HepG2 (cell line): ENCODE results near the gene TPD52L2. TPM values are rescaled to one million over a fixed set of nuclear protein-coding genes. Genes with fewer than 3 reads are reported as not detected.

Experiments used
- CHCHD3 ChIP-seq: sonication (generic); formaldehyde crosslinking; IDR thresholded peaks from 2 replicates; pipeline ENCODE4 v1.8.0; 2022; ENCODE audit warnings: mild to moderate bottlenecking, missing genetic modification reagents, moderate library complexity
- CREB1 ChIP-seq, 2 experiments: fragments of 450-650 bp in 1 of 2; IDR thresholded peaks; 2 replicates each; pipeline ENCODE4 v1.6.1; 2016 to 2017; ENCODE audit warnings: control low read depth in 1 of 2, mild to moderate bottlenecking in 1 of 2, missing compliant biosample characterization in 1 of 2, missing genetic modification characterization in 1 of 2
- ELF3 ChIP-seq: IDR thresholded peaks from 2 replicates; pipeline ENCODE4 v1.6.1; 2016; ENCODE audit warnings: missing genetic modification reagents, missing compliant biosample characterization
- FOXC1 ChIP-seq: sonication (generic); formaldehyde crosslinking; IDR thresholded peaks from 2 replicates; pipeline ENCODE4 v1.8.0; 2022; ENCODE audit warnings: mild to moderate bottlenecking, missing genetic modification reagents, borderline replicate concordance
- FOXO1 ChIP-seq: sonication (generic); formaldehyde crosslinking; IDR thresholded peaks from 2 replicates; pipeline ENCODE4 v1.4.0; 2020; ENCODE audit warnings: missing genetic modification reagents
- IRF2 ChIP-seq: IDR thresholded peaks from 2 replicates; pipeline ENCODE4 v1.6.1; 2018; ENCODE audit warnings: missing genetic modification reagents, missing compliant biosample characterization
- LCORL ChIP-seq, 2 experiments: fragments of 450-650 bp in 1 of 2; sonication (generic) in 1 of 2; formaldehyde crosslinking in 1 of 2; IDR thresholded peaks; 2 replicates each; pipeline versions ENCODE4 v1.5.0 to v1.6.1; 2017 to 2020; ENCODE audit warnings: antibody characterized with exemption in 1 of 2, missing genetic modification reagents in 1 of 2
- NCOA5 ChIP-seq: sonication (generic); formaldehyde crosslinking; IDR thresholded peaks from 2 replicates; pipeline ENCODE4 v1.4.0; 2020; ENCODE audit warnings: missing genetic modification reagents
- NRL ChIP-seq: sonication (generic); formaldehyde crosslinking; IDR thresholded peaks from 2 replicates; pipeline ENCODE4 v1.5.0; 2020; ENCODE audit warnings: missing genetic modification reagents, mild to moderate bottlenecking, moderate library complexity, borderline replicate concordance
- SIX1 ChIP-seq: sonication (generic); formaldehyde crosslinking; IDR thresholded peaks from 2 replicates; pipeline ENCODE4 v1.4.0; 2020; ENCODE audit warnings: missing genetic modification reagents, borderline replicate concordance
- SNRNP70 ChIP-seq: fragments of 200-400 bp; formaldehyde crosslinking; IDR thresholded peaks from 2 replicates; pipeline ENCODE4 v1.6.1; 2017; ENCODE audit warnings: mild to moderate bottlenecking, low read depth, low read length, moderate library complexity
- SOX6 ChIP-seq, 2 experiments: fragments of 450-650 bp in 1 of 2; sonication (generic) in 1 of 2; formaldehyde crosslinking in 1 of 2; IDR thresholded peaks; 2 replicates each; pipeline versions ENCODE4 v1.4.0 to v1.6.1; 2017 to 2020; ENCODE audit warnings: antibody characterized with exemption in 1 of 2, mild to moderate bottlenecking in 1 of 2, missing genetic modification reagents in 1 of 2
- SRY ChIP-seq: sonication (generic); formaldehyde crosslinking; IDR thresholded peaks from 2 replicates; pipeline ENCODE4 v1.8.0; 2022; ENCODE audit warnings: mild to moderate bottlenecking, missing genetic modification reagents
- THRA ChIP-seq: sonication (generic); formaldehyde crosslinking; IDR thresholded peaks from 2 replicates; pipeline ENCODE4 v1.4.0; 2020; ENCODE audit warnings: missing genetic modification reagents, borderline replicate concordance
- ZBTB2 ChIP-seq: sonication (generic); formaldehyde crosslinking; IDR thresholded peaks from 2 replicates; pipeline ENCODE4 v1.8.0; 2022; ENCODE audit warnings: low read depth, missing genetic modification reagents
- ZBTB7B ChIP-seq: sonication (generic); formaldehyde crosslinking; IDR thresholded peaks from 2 replicates; pipeline ENCODE4 v1.4.0; 2020; ENCODE audit warnings: missing genetic modification reagents
- ZFP90 ChIP-seq: sonication (generic); formaldehyde crosslinking; IDR thresholded peaks from 2 replicates; pipeline ENCODE4 v1.8.0; 2022; ENCODE audit warnings: missing genetic modification reagents, mild to moderate bottlenecking, inconsistent platforms, borderline replicate concordance
- ZNF292 ChIP-seq: sonication (generic); formaldehyde crosslinking; IDR thresholded peaks from 2 replicates; pipeline ENCODE4 v1.8.1; 2022; ENCODE audit warnings: mild to moderate bottlenecking, low read depth, missing genetic modification reagents, borderline replicate concordance
- ZNF343 ChIP-seq: sonication (generic); formaldehyde crosslinking; IDR thresholded peaks from 2 replicates; pipeline ENCODE4 v1.4.0; 2020; ENCODE audit warnings: mild to moderate bottlenecking, missing genetic modification reagents
- ZNF501 ChIP-seq: sonication (generic); formaldehyde crosslinking; IDR thresholded peaks from 2 replicates; pipeline ENCODE4 v1.5.1; 2020; ENCODE audit warnings: mild to moderate bottlenecking, moderate library complexity, missing genetic modification reagents
- ZNF660 ChIP-seq: sonication (generic); formaldehyde crosslinking; IDR thresholded peaks from 2 replicates; pipeline ENCODE4 v1.5.1; 2020; ENCODE audit warnings: mild to moderate bottlenecking, low read depth, missing genetic modification reagents, borderline replicate concordance
- ZNF879 ChIP-seq: sonication (generic); formaldehyde crosslinking; IDR thresholded peaks from 2 replicates; pipeline ENCODE4 v1.8.1; 2023; ENCODE audit warnings: missing genetic modification reagents
- ZSCAN29 ChIP-seq: sonication (generic); formaldehyde crosslinking; conservative IDR thresholded peaks from 2 replicates; pipeline ENCODE4 v1.4.0; 2020; ENCODE audit warnings: mild to moderate bottlenecking, missing genetic modification reagents
- ZZZ3 ChIP-seq: sonication (generic); formaldehyde crosslinking; IDR thresholded peaks from 2 replicates; pipeline ENCODE4 v1.4.0; 2020; ENCODE audit warnings: missing genetic modification reagents, mild to moderate bottlenecking, borderline replicate concordance
- polyA plus RNA-seq, 8 experiments: library from polyadenylated mRNA; depleted of rRNA in 3 of 8; stranded (reverse) in 7 of 8; unstranded in 1 of 8; fragments of >200 nt; fragmentation: Illumina TruSeq in 4 of 8; extraction: Trizol in 4 of 8; gene quantifications; 2 replicates each; pipeline versions ENCODE4 v1.2.1 to v1.2.3, GENCODE V29; 2011 to 2016; ENCODE audit warnings: low read depth in 4 of 8, missing spikeins in 1 of 8, mixed read lengths in 1 of 8; ENCODE audit not compliant: insufficient read depth in 1 of 8
- total RNA-seq, 5 experiments: library from RNA; depleted of rRNA; stranded (reverse); fragments of >200 nt; fragmentation: Illumina TruSeq; extraction: Trizol; gene quantifications; 2 replicates each; pipeline ENCODE4 v1.2.3, GENCODE V29; 2016; ENCODE audit warnings: low read depth in 1 of 5
- TF ChIP-seq, protein P1 (sequence below): sonication (generic); formaldehyde crosslinking; IDR thresholded peaks from 2 replicates; pipeline ENCODE4 v1.4.0; 2020; ENCODE audit warnings: missing genetic modification reagents

TPD52L2 gene
- total and polyA plus RNA-seq, 2 of the 13 experiments (the other 11 are each of a cell fraction or from before 2014, with no cell fraction given): 156 to 184 TPM

DNA sequence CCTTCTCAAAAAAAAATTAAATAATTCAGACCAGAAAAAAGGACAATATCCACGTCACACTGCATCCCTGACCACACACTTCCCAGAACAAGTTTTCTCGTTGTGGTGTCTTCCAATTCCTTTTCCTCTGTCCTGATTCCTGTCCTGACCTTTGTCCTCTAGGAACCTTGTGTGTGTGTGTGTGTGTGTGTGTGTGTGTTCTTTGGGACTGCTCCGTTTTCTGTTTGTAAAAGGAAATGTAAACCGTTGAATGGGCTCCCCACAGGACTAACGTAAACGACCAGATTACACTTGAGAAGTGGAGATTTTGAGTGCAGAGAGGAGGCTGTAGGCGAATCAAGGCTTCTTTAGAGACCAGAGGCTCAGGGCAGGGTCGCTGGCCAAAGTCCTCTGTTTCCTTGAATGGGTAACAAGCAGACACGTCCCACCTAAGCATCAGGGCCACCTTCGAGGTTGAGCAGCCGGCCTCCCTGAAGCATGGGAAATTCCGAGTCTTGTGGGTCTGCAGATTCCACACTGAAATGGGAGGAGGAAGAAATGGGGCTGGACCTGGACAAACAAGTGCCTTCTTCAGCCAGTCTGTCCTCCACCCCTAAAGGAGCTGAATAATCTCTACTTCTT, 41.3 kb upstream of the TPD52L2 start (continued):
- TF ChIP-seq ZZZ3: 0 out of 2 replicates have a peak, but pooled peaks have one; percentile 37
- TF ChIP-seq ZNF501 (CRISPR knock-in tag): 0 out of 2 replicates have a peak, but pooled peaks have one; percentile 15
- no peak for TF ChIP-seq ZBTB7B (CRISPR knock-in tag)
- no peak for TF ChIP-seq SOX6 (IDR thresholded peaks at IDR 0.05)
- TF ChIP-seq SOX6 (CRISPR knock-in tag; IDR thresholded peaks at IDR 0.05): peak; percentile 43
- no peak for TF ChIP-seq LCORL (IDR thresholded peaks at IDR 0.05)
- peak; percentile 60; the same call in 1 of the 2 replicates for TF ChIP-seq LCORL (CRISPR knock-in tag; IDR thresholded peaks at IDR 0.05)
- peak; percentile 49; the same call in 1 of the 2 replicates for TF ChIP-seq FOXC1 (CRISPR knock-in tag)
- no peak for TF ChIP-seq ZNF343 (CRISPR knock-in tag)
- TF ChIP-seq, protein P1, sequence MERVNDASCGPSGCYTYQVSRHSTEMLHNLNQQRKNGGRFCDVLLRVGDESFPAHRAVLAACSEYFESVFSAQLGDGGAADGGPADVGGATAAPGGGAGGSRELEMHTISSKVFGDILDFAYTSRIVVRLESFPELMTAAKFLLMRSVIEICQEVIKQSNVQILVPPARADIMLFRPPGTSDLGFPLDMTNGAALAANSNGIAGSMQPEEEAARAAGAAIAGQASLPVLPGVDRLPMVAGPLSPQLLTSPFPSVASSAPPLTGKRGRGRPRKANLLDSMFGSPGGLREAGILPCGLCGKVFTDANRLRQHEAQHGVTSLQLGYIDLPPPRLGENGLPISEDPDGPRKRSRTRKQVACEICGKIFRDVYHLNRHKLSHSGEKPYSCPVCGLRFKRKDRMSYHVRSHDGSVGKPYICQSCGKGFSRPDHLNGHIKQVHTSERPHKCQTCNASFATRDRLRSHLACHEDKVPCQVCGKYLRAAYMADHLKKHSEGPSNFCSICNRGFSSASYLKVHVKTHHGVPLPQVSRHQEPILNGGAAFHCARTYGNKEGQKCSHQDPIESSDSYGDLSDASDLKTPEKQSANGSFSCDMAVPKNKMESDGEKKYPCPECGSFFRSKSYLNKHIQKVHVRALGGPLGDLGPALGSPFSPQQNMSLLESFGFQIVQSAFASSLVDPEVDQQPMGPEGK: peak; percentile 59
- no peak for TF ChIP-seq ZNF660 (CRISPR knock-in tag)
- no peak for TF ChIP-seq SNRNP70
- no peak for TF ChIP-seq CHCHD3
- TF ChIP-seq NCOA5 (CRISPR knock-in tag): no peak
- TF ChIP-seq ZSCAN29 (CRISPR knock-in tag): no peak
- TF ChIP-seq ZFP90 (CRISPR knock-in tag): no peak
- TF ChIP-seq THRA: no peak
- no peak for TF ChIP-seq ZNF879 (CRISPR knock-in tag)
- TF ChIP-seq IRF2 (CRISPR knock-in tag): no peak
- no peak for TF ChIP-seq SIX1
- TF ChIP-seq SRY: no peak
- TF ChIP-seq ZNF292 (CRISPR knock-in tag): no peak
- peak; percentile 28; the same call in 1 of the 2 replicates for TF ChIP-seq CREB1 (IDR thresholded peaks at IDR 0.05)
- TF ChIP-seq CREB1 (CRISPR knock-in tag; IDR thresholded peaks at IDR 0.05): no peak
- no peak for TF ChIP-seq FOXO1 (CRISPR knock-in tag)
- no peak for TF ChIP-seq NRL (CRISPR knock-in tag)
- no peak for TF ChIP-seq ZBTB2 (CRISPR knock-in tag)
- TF ChIP-seq ELF3: peak; percentile 22; the same call in 1 of the 2 replicates
